Heart right ventricle (tissue), 16 donors: Measurements from ENCODE around the gene CACNA2D2. TPM values are rescaled to one million over a fixed set of nuclear protein-coding genes. Genes with fewer than 3 reads are reported as not detected.

Source experiments
- ATAC-seq, 8 donors: fragments of 200-7000 bp; cut with Tn5 transposase; one replicate each; pipeline ENCODE4 v1.9.1; 2020; ENCODE audit warnings: mild to moderate bottlenecking in 8 of 8, moderate library complexity in 8 of 8, moderate number of reproducible peaks in 1 of 8
- DNase-seq, 2 donors: peaks; one replicate each; pipeline ENCODE4 v3.0.0-alpha.2; 2020
- H3K27ac ChIP-seq, 10 donors: fragments of 200-600 bp; sonication (generic) in 2 of 10; one replicate each; pipeline versions ENCODE4 v1.5.0 to v1.8.0; 2020 to 2022; ENCODE audit warnings: mild to moderate bottlenecking in 3 of 10
- H3K27me3 ChIP-seq, 7 donors: fragments of 200-600 bp; one replicate each; pipeline ENCODE4 v1.8.0; 2021 to 2022; ENCODE audit warnings: mild to moderate bottlenecking in 2 of 7
- H3K36me3 ChIP-seq, 9 donors: fragments of 200-600 bp; sonication (generic) in 1 of 9; one replicate each; pipeline versions ENCODE4 v1.5.0 to v1.8.0; 2020 to 2022; ENCODE audit warnings: mild to moderate bottlenecking in 2 of 9
- H3K4me1 ChIP-seq, 9 donors: fragments of 200-600 bp; sonication (generic) in 1 of 9; one replicate each; pipeline versions ENCODE4 v1.5.0 to v1.8.0; 2020 to 2022; ENCODE audit warnings: mild to moderate bottlenecking in 4 of 9
- H3K4me3 ChIP-seq, 10 donors: fragments of 200-600 bp; sonication (generic) in 2 of 10; one replicate each; pipeline versions ENCODE4 v1.5.0 to v1.8.0; 2020 to 2022; ENCODE audit warnings: mild to moderate bottlenecking in 7 of 10, moderate library complexity in 2 of 10
- H3K9me3 ChIP-seq, 11 donors: fragments of 200-600 bp in 10 of 11; sonication (generic) in 2 of 11; one replicate each; pipeline versions ENCODE4 v1.5.0 to v1.8.0; 2013 to 2022; ENCODE audit warnings: mild to moderate bottlenecking in 2 of 11, control low read depth in 1 of 11, moderate library complexity in 1 of 11
- WGBS, 2 donors: extraction: QIAGEN DNeasy Blood & Tissue Kit; methylation state at CpG; one replicate each; pipeline ENCODE4 v1.1.7; 2013; ENCODE audit warnings: inconsistent platforms in 1 of 2; 5-methylcytosine and 5-hydroxymethylcytosine counted together
- intact Hi-C, 10 donors: fragments of 100-400 bp; cut with DNase I; formaldehyde crosslinking; loops; one replicate each; pipeline versions ENCODE4 v1.11.1 to v1.14.2; 2022
- polyA plus RNA-seq, 2 donors: library from polyadenylated mRNA; stranded (reverse); fragments of 200-250 nt; gene quantifications; one replicate each; pipeline ENCODE4 v1.2.3, GENCODE V29; 2013
- total RNA-seq, 10 donors: library from RNA; stranded (reverse); fragmentation: NEBNext Ultra II Directional in 3 of 10; extraction: Animal tissue kit (Norgen Biotek cat#: 25700) in 3 of 10; gene quantifications; one replicate each; pipeline versions ENCODE4 v1.2.1 to v1.2.4, GENCODE V29; 2021 to 2023
- TF ChIP-seq, protein P1 (sequence below), 9 donors: fragments of 200-600 bp; sonication (generic) in 2 of 9; IDR thresholded peaks; one replicate each; pipeline versions ENCODE4 v1.5.0 to v1.8.0; 2021 to 2022; ENCODE audit warnings: antibody characterized with exemption in 9 of 9, mild to moderate bottlenecking in 5 of 9, moderate library complexity in 1 of 9
- donor health status: Arrhythmogenic right ventricular cardiomyopathy.
- donor health status: ischemic (EF 13 %, LVEDD 7.1; RV severe dilation, severe dysfunction).
- donor health status: healthy with polysubstance abuse.
- donor health status: DM: no; HTN: yes; CAD: no.
- donor health status: DM: no; HTN: no; CAD: no.
- donor health status: ischemic (EF 25% LVEDD 6.9; RV normal size, moderate dysfunction).
- donor health status: ischemic (EF 25% LVEDD 5.7; RV mildly dilated, moderate dysfunction).
- donor health status: healthy.
- donor health status: DM: yes; HTN: yes; CAD: no.
- donor health status: Ischemic cardiomyopathy.
- donor health status: ischemic (EF 35%, LVEDD 5.7; RV mildly dilated, moderate dysfunction).
- donor health status: nonischemic (EF 11% LVEDD 7.7; RV severe dilation, severe dysfunction).
- donor health status: DM: yes; HTN: yes; CAD: no.
- donor health status: PGD.
- donor health status: ischemic (EF 29% LVEDD 5.4; RV normal size, mild dysfunction).
- donor health status: nonischemic (EF 23%, LVEDD 6.1; RV moderate dilation, normal function).

The CACNA2D2 gene
- total and polyA plus RNA-seq, 12 donors: 0.42 to 3.9 (median 2.4) TPM

DNA sequence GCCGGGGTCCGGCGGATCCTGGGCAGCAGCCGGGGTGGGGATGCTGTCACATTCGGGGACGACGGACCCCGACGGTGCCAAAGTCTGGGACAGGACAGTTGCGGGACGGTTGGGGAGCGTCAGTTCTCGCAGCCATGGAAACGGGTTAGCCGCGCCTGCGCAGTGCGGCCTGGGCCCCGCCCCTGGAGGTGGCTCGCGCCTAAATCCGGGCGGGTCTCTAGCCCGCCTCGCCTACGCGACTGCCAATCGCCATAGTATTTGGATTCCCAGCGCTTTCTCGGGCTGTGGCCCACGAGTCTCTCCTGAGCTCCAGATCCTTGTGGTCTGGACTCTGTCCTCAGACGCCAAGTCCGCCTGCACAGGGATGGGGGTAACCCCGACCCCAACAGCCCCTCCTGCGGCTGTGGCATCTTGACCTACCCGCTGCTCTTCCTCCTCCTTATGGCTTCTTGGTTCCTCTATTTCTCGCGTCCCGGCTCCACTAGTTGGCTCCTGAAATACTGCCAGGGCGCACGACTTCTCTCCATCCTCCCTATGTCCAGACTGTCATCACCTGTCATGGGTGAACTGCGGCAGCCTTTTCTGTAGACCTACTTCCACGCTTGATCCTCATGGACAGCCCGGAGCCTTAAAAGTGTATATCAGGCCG, 157.7 kb downstream of the CACNA2D2 start, which contains the start of gene ZMYND10:
TSS of gene ZMYND10 (minus strand) at position 147 of the 649 bp plus-strand sequence. CDS start 153 bp downstream, outside the sequence.
- intact Hi-C loops: loop anchor here in 8 of 10 donors (2.0 to 10.0 kb wide), 5 partner anchors 197 to 1089 kb away; partner anchors contain the start of gene CISH (in 1 of the 8)
- H3K4me1 ChIP-seq: peaks cover 16 to 54% (median 37%) of the 10 kb centered on the region in 9 donors
- DNase-seq (peak; percentile 65 to 83), ATAC-seq (peak; percentile 17 to 50 (median 34))
- H3K27me3 ChIP-seq: no peaks in the 10 kb centered on the region
- WGBS, 2 donors: 7 to 8% methylated on average over 45 of the region's 45 CpGs
- peak within 1 kb of the TSS in 3 of 10 donors; percentile 0 to 25 (median 24) for H3K27ac ChIP-seq
- H3K9me3 ChIP-seq: no peaks in the 10 kb centered on the region
- TF ChIP-seq, protein P1, sequence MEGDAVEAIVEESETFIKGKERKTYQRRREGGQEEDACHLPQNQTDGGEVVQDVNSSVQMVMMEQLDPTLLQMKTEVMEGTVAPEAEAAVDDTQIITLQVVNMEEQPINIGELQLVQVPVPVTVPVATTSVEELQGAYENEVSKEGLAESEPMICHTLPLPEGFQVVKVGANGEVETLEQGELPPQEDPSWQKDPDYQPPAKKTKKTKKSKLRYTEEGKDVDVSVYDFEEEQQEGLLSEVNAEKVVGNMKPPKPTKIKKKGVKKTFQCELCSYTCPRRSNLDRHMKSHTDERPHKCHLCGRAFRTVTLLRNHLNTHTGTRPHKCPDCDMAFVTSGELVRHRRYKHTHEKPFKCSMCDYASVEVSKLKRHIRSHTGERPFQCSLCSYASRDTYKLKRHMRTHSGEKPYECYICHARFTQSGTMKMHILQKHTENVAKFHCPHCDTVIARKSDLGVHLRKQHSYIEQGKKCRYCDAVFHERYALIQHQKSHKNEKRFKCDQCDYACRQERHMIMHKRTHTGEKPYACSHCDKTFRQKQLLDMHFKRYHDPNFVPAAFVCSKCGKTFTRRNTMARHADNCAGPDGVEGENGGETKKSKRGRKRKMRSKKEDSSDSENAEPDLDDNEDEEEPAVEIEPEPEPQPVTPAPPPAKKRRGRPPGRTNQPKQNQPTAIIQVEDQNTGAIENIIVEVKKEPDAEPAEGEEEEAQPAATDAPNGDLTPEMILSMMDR (IDR thresholded peaks at IDR 0.05): no peak
- peak within 1 kb of the TSS; percentile 15 to 51 (median 38) for H3K4me3 ChIP-seq
- peaks cover 0 to 21% (median 0%) of the 10 kb centered on the region in 9 donors for H3K36me3 ChIP-seq

DNA sequence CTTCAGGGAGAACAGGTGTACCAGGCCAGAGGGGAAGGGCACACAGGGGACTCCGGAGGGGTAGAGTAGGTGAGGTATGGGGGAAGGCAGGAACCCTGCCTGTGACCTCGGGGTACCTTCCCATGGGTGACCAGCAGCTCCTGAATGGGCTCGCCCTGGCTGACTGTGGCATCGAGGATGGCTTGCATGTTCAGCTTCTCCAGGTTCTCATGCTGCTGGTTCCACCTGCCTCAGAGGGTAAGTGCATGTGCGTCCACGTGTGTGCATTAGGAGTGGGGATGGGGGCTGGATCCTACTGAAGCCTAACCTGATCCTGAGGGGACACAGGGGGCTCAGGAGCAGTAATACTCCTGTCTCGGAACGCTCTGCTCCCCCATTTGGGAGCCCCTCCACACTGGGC, 158.4 kb downstream of the CACNA2D2 start:
- intact Hi-C loops: loop anchor here in 7 of 10 donors (5.0 to 10.0 kb wide), 4 partner anchors 197 to 1090 kb away; partner anchors contain the start of gene CISH (in 1 of the 7)
- peak overlapping the region in 9 of 10 donors; percentile 21 to 51 (median 39) for H3K4me3 ChIP-seq

DNA sequence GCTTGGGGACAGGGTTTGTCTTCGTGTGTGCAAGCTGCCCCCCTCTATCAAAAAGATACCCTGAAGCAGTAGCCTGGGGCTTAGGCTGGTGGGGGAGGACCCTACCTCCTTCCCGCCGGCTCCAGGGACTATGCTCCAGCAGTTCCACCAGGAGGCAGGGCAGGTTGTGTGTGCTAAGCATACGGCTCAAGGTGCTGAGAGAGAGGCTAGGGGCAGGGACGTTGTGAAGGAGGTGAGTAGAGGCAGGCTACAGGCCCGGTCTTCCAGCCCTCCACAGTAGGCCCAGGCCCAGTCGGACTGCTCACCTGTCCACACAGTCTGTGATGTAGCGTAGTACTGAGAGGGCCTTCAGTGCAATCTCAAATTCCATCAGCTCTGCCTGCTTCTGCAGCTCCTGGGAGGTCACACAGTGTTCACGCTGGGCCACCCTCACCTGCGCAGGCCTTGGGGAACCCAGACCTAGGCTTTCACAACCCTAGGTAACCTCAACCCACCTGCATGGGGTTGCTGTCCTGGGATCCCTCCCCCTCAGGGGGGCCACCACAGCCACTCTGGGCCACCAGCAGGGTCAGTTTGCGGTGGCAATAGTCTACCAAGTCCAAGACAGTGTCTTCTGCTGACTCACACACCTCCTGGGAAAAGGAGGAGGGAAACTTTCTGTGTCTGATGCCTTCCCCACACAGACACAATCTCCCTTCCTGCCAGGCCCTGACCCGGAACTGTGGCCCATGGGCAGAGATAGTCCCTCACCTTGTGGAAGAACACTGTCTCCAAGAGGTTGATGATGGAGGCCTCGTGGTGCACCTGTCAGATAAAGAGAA, 160.4 kb downstream of the CACNA2D2 start:
- WGBS, 2 donors: 84 to 86% methylated on average over 13 of the region's 13 CpGs
- Histone ChIP-seq H3K36me3 (peaks cover 0 to 7% (median 0%) of the 10 kb centered on the region in 9 donors), H3K27ac (peak overlapping the region in 1 of 10 donors; percentile 40), H3K9me3 (no peaks in the 10 kb centered on the region), H3K4me1 (peaks cover 16 to 65% (median 44%) of the 10 kb centered on the region in 9 donors), H3K27me3 (no peaks in the 10 kb centered on the region), H3K4me3 (no peak overlapping the region)
- DNase-seq: no peak
- TF ChIP-seq, protein P1 (IDR thresholded peaks at IDR 0.05): no peak
- no peak for ATAC-seq
- intact Hi-C loops: loop anchor here in 1 of 10 donors (10.0 kb wide), 1 partner anchor 1092 kb away; no protein-coding TSS in a partner anchor

More for the DNA sequence above, 158.4 kb downstream of the CACNA2D2 start:
- TF ChIP-seq, protein P1 (IDR thresholded peaks at IDR 0.05): no peak
- no peak for DNase-seq
- Histone ChIP-seq H3K27me3 (no peaks in the 10 kb centered on the region), H3K27ac (peak overlapping the region in 1 of 10 donors; percentile 24), H3K9me3 (no peaks in the 10 kb centered on the region), H3K4me1 (peaks cover 16 to 55% (median 36%) of the 10 kb centered on the region in 9 donors), H3K36me3 (peaks cover 0 to 21% (median 0%) of the 10 kb centered on the region in 9 donors)
- ATAC-seq: no peak
- 76 to 77% methylated on average over 8 of the region's 8 CpGs for WGBS, 2 donors
